Neural cell (in vitro differentiated cells): ENCODE results near the gene ZNF516.

Experiments
- EP300 ChIP-seq: fragments of 450-650 bp; conservative IDR thresholded peaks from 2 replicates; pipeline ENCODE4 v1.6.1; 2014; ENCODE audit warnings: antibody characterized with exemption, mild to moderate bottlenecking, moderate library complexity; ENCODE audit not compliant: poor library complexity, severe bottlenecking
- MXI1 ChIP-seq: fragments of 450-650 bp; conservative IDR thresholded peaks from 2 replicates; pipeline ENCODE4 v1.6.1; 2014; ENCODE audit warnings: antibody characterized with exemption, mild to moderate bottlenecking; ENCODE audit not compliant: poor library complexity, severe bottlenecking
- POLR2AphosphoS5 ChIP-seq: IDR thresholded peaks from 2 replicates; pipeline ENCODE4 v1.6.1; 2012
- TAF1 ChIP-seq: IDR thresholded peaks from 2 replicates; pipeline ENCODE4 v1.6.1; 2012; ENCODE audit warnings: low read depth
- TF ChIP-seq, protein P1 (sequence below): fragments of 450-650 bp; IDR thresholded peaks from 2 replicates; pipeline ENCODE4 v1.5.1; 2014; ENCODE audit warnings: antibody characterized with exemption, mild to moderate bottlenecking, moderate library complexity; ENCODE audit not compliant: poor library complexity, severe bottlenecking
- TF ChIP-seq, protein P2 (sequence below): IDR thresholded peaks from 2 replicates; pipeline ENCODE4 v1.6.1; 2012; ENCODE audit warnings: borderline replicate concordance

DNA sequence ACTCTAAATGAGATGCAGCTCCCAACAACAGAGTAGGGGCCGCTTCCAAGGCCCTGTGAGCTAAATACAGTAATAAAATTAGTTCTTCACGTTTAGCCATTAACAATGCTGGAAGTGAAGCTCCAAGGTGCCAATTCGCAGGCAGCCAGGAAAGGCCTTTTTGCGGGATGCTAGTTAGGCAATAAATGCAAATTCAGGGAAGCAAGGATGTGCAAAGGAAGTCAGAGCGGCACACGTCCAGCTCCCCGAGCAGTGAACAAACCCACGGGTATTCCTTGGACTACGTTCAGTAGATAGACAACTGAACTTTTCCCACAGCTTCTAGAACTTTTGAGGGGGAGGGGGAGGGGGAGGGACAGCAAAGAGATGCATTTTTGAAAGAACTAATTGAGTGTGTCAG is 6.9 kb downstream of the ZNF516 start:
- TF ChIP-seq, protein P1, sequence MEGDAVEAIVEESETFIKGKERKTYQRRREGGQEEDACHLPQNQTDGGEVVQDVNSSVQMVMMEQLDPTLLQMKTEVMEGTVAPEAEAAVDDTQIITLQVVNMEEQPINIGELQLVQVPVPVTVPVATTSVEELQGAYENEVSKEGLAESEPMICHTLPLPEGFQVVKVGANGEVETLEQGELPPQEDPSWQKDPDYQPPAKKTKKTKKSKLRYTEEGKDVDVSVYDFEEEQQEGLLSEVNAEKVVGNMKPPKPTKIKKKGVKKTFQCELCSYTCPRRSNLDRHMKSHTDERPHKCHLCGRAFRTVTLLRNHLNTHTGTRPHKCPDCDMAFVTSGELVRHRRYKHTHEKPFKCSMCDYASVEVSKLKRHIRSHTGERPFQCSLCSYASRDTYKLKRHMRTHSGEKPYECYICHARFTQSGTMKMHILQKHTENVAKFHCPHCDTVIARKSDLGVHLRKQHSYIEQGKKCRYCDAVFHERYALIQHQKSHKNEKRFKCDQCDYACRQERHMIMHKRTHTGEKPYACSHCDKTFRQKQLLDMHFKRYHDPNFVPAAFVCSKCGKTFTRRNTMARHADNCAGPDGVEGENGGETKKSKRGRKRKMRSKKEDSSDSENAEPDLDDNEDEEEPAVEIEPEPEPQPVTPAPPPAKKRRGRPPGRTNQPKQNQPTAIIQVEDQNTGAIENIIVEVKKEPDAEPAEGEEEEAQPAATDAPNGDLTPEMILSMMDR: no peak
- TF ChIP-seq POLR2AphosphoS5 (no peak), TAF1 (no peak), EP300 (no peak), MXI1 (no peak)
- TF ChIP-seq, protein P2, sequence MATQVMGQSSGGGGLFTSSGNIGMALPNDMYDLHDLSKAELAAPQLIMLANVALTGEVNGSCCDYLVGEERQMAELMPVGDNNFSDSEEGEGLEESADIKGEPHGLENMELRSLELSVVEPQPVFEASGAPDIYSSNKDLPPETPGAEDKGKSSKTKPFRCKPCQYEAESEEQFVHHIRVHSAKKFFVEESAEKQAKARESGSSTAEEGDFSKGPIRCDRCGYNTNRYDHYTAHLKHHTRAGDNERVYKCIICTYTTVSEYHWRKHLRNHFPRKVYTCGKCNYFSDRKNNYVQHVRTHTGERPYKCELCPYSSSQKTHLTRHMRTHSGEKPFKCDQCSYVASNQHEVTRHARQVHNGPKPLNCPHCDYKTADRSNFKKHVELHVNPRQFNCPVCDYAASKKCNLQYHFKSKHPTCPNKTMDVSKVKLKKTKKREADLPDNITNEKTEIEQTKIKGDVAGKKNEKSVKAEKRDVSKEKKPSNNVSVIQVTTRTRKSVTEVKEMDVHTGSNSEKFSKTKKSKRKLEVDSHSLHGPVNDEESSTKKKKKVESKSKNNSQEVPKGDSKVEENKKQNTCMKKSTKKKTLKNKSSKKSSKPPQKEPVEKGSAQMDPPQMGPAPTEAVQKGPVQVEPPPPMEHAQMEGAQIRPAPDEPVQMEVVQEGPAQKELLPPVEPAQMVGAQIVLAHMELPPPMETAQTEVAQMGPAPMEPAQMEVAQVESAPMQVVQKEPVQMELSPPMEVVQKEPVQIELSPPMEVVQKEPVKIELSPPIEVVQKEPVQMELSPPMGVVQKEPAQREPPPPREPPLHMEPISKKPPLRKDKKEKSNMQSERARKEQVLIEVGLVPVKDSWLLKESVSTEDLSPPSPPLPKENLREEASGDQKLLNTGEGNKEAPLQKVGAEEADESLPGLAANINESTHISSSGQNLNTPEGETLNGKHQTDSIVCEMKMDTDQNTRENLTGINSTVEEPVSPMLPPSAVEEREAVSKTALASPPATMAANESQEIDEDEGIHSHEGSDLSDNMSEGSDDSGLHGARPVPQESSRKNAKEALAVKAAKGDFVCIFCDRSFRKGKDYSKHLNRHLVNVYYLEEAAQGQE: no peak
